CD8-positive, alpha-beta memory T cell (primary cell): ENCODE results near the gene ZNF593OS. TPM values are rescaled to one million over a fixed set of nuclear protein-coding genes. Genes with fewer than 3 reads are reported as not detected.

Source experiments
- CTCF ChIA-PET: fragments of 350-600 bp; sonication (Branson Sonifier 250); formaldehyde crosslinking; loops from one replicate; lab custom pipeline; 2021; ENCODE audit warnings: antibody characterized with exemption; lab: Charles Lee
- POLR2A ChIA-PET: fragments of 350-600 bp; sonication (Branson Sonifier 250); formaldehyde crosslinking; loops from one replicate; lab custom pipeline; 2021; ENCODE audit warnings: antibody characterized with exemption; lab: Charles Lee
- DNase-seq, 5 donors: peaks; one replicate each; pipeline versions ENCODE4 v3.0.0 to v3.0.0-alpha.2; 2020 to 2022; ENCODE audit warnings: mixed read lengths in 1 of 5
- H3K27ac ChIP-seq: one replicate; pipeline ENCODE4 v1.7.0; 2013; ENCODE audit warnings: low read depth, mild to moderate bottlenecking, low read length, moderate library complexity
- H3K27me3 ChIP-seq: 2 replicates; pipeline ENCODE4 v1.7.0; 2013; ENCODE audit warnings: low read length, mild to moderate bottlenecking; ENCODE audit not compliant: insufficient read depth, poor library complexity, severe bottlenecking
- H3K36me3 ChIP-seq: 2 replicates; pipeline ENCODE4 v1.7.0; 2013; ENCODE audit warnings: mild to moderate bottlenecking, low read length, moderate library complexity; ENCODE audit not compliant: insufficient read depth
- H3K4me1 ChIP-seq: 2 replicates; pipeline ENCODE4 v1.7.0; 2013; ENCODE audit warnings: mild to moderate bottlenecking, low read length, moderate library complexity; ENCODE audit not compliant: insufficient read depth
- H3K4me3 ChIP-seq: 2 replicates; pipeline ENCODE4 v1.7.0; 2013; ENCODE audit warnings: mild to moderate bottlenecking, low read length
- H3K9me3 ChIP-seq: 2 replicates; pipeline ENCODE4 v1.7.0; 2013; ENCODE audit warnings: mild to moderate bottlenecking, low read length
- H3K27ac Mint-ChIP-seq, 8 donors: one replicate each; pipeline ENCODE4 v1.8.0; 2020 to 2021; ENCODE audit warnings: mixed read lengths in 8 of 8, mild to moderate bottlenecking in 6 of 8, inconsistent platforms in 3 of 8, moderate library complexity in 3 of 8
- H3K27me3 Mint-ChIP-seq, 2 donors: one replicate each; pipeline ENCODE4 v1.8.0; 2020 to 2021; ENCODE audit warnings: mixed read lengths in 2 of 2, mild to moderate bottlenecking in 1 of 2, moderate library complexity in 1 of 2
- H3K36me3 Mint-ChIP-seq, 3 donors: one replicate each; pipeline ENCODE4 v1.8.0; 2020 to 2021; ENCODE audit warnings: mixed read lengths in 3 of 3, inconsistent platforms in 1 of 3, mild to moderate bottlenecking in 1 of 3
- H3K4me1 Mint-ChIP-seq, 3 donors: one replicate each; pipeline ENCODE4 v1.8.0; 2020 to 2021; ENCODE audit warnings: mixed read lengths in 3 of 3, inconsistent platforms in 1 of 3, mild to moderate bottlenecking in 1 of 3
- H3K4me3 Mint-ChIP-seq, 7 donors: one replicate each; pipeline ENCODE4 v1.8.0; 2020 to 2021; ENCODE audit warnings: mixed read lengths in 7 of 7, mild to moderate bottlenecking in 6 of 7, moderate library complexity in 4 of 7, inconsistent platforms in 2 of 7
- H3K9me3 Mint-ChIP-seq, 5 donors: one replicate each; pipeline ENCODE4 v1.8.0; 2020 to 2022; ENCODE audit warnings: mixed read lengths in 5 of 5, mild to moderate bottlenecking in 3 of 5, moderate library complexity in 2 of 5, inconsistent platforms in 1 of 5
- polyA plus RNA-seq: library from polyadenylated mRNA; unstranded; fragments of 300-500 nt; fragmentation: Illumina TruSeq; gene quantifications from one replicate; pipeline ENCODE4 v1.2.3, GENCODE V29; 2021
- total RNA-seq, 2 experiments: library from RNA; stranded (reverse); gene quantifications; one replicate each; pipeline ENCODE4 v1.2.3, GENCODE V29; 2021

The ZNF593OS gene
- total and polyA plus RNA-seq, 3 experiments from 2014 or later: 0.85 TPM; not detected in 2

DNA sequence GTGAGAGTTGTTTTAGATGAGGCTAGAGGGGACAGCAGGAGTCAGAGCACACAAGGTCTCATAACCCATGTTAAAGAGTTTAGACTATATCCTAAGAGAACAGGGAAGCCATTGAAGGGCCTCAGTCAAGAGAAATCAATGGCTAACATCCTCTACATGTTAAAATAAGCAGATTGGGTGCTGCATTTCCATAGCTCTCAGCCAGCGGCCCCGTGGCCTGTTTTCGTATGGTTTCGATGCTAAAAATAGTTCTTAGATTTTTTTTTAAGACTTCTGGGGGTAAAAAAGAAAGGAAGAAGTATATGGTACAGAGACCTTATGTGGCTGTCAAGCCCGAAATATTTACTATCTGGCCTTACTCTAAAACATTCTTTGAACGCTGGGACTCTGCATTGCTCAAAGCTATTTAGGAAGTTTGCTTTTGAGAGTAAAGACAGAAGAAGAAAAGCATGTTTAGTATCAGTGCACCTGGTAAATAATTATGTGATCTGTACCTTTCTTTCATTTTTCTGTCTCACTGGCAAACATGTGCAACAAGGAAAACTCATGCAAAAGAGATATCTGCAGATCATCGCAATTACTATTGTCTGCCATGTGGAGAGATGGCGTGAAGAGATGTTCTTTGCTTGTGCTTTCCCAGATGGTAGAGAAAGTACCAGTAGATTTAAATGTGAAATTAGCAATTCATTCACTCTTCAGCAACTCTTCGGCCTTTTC is 51.6 kb downstream of the ZNF593OS start:
- ChIA-PET CTCF (interaction anchor here (5.6 kb wide), 1 partner anchor 25 kb away, joined by 22 read pairs; no protein-coding TSS in a partner anchor), POLR2A (no interaction called here)
- H3K36me3 Mint-ChIP-seq: peaks cover 0 to 66% (median 1%) of the 10 kb centered on the region in 3 donors
- no peaks in the 10 kb centered on the region for H3K27me3 Mint-ChIP-seq
- H3K4me3 Mint-ChIP-seq: no peak overlapping the region
- peaks cover 9% of the 10 kb centered on the region for H3K36me3 ChIP-seq
- DNase-seq: no peak
- H3K4me1 Mint-ChIP-seq: peaks cover 11 to 36% (median 22%) of the 10 kb centered on the region in 3 donors
- H3K9me3 ChIP-seq: no peaks in the 10 kb centered on the region
- no peaks in the 10 kb centered on the region for H3K9me3 Mint-ChIP-seq
- no peak overlapping the region for H3K27ac ChIP-seq
- H3K27ac Mint-ChIP-seq: peak overlapping the region in 1 of 8 donors; percentile 50
- H3K4me1 ChIP-seq: peaks cover 2% of the 10 kb centered on the region
- H3K27me3 ChIP-seq: no peaks in the 10 kb centered on the region
- no peak overlapping the region for H3K4me3 ChIP-seq

Other genes with a start within 250 kb of the ZNF593OS start
- 10 to 100 TPM; 11.8 to 12.1 TPM for gene PAFAH2, start 173.8 kb downstream of the ZNF593OS start, total RNA-seq
- gene PAFAH2, start 173.8 kb downstream of the ZNF593OS start, polyA plus RNA-seq: 28.6 TPM
- gene EXTL1, start 150.1 kb downstream of the ZNF593OS start, total RNA-seq: not detected
- not detected for gene EXTL1, start 150.1 kb downstream of the ZNF593OS start, polyA plus RNA-seq
- gene SLC30A2, start 125.7 kb downstream of the ZNF593OS start, total RNA-seq: not detected
- not detected for gene SLC30A2, start 125.7 kb downstream of the ZNF593OS start, polyA plus RNA-seq
- gene TRIM63, start 104.2 kb downstream of the ZNF593OS start, total RNA-seq: not detected
- gene TRIM63, start 104.2 kb downstream of the ZNF593OS start, polyA plus RNA-seq: not detected
- 10 to 100 TPM; 14.5 to 14.6 TPM for gene PDIK1L, start 60.0 kb downstream of the ZNF593OS start, total RNA-seq
- 4.2 TPM for gene PDIK1L, start 60.0 kb downstream of the ZNF593OS start, polyA plus RNA-seq
- gene FAM110D, start 12.8 kb downstream of the ZNF593OS start, total RNA-seq: not detected
- gene FAM110D, start 12.8 kb downstream of the ZNF593OS start, polyA plus RNA-seq: not detected
- gene C1orf232, start 2.9 kb downstream of the ZNF593OS start, total RNA-seq: not detected
- not detected for gene C1orf232, start 2.9 kb downstream of the ZNF593OS start, polyA plus RNA-seq
- gene ZNF593, start 1.9 kb downstream of the ZNF593OS start, total RNA-seq: 10 to 100 TPM; 86.4 to 87.9 TPM
- gene ZNF593, start 1.9 kb downstream of the ZNF593OS start, polyA plus RNA-seq: 26.2 TPM
- gene CNKSR1, start 5.7 kb upstream of the ZNF593OS start, total RNA-seq: under 1 TPM; 0.37 to 0.86 TPM
- not detected for gene CNKSR1, start 5.7 kb upstream of the ZNF593OS start, polyA plus RNA-seq
- not detected for gene CATSPER4, start 18.8 kb upstream of the ZNF593OS start, total RNA-seq
- gene CATSPER4, start 18.8 kb upstream of the ZNF593OS start, polyA plus RNA-seq: not detected
- gene CEP85, start 62.4 kb upstream of the ZNF593OS start, total RNA-seq: 10 to 100 TPM; 28.8 to 29.7 TPM
- 7.7 TPM for gene CEP85, start 62.4 kb upstream of the ZNF593OS start, polyA plus RNA-seq
- 100 to 1,000 TPM; 447 to 472 TPM for gene SH3BGRL3, start 108.3 kb upstream of the ZNF593OS start, total RNA-seq
- 1,786 TPM for gene SH3BGRL3, start 108.3 kb upstream of the ZNF593OS start, polyA plus RNA-seq
- gene UBXN11, start 134.8 kb upstream of the ZNF593OS start, total RNA-seq: 10 to 100 TPM; 35.2 to 35.8 TPM
- 14.3 TPM for gene UBXN11, start 134.8 kb upstream of the ZNF593OS start, polyA plus RNA-seq
- 100 to 1,000 TPM; 355 to 388 TPM for gene CD52, start 146.1 kb upstream of the ZNF593OS start, total RNA-seq
- gene CD52, start 146.1 kb upstream of the ZNF593OS start, polyA plus RNA-seq: 7,622 TPM
- gene CRYBG2, start 182.3 kb upstream of the ZNF593OS start, total RNA-seq: 1 to 10 TPM in 1 of 2 experiments, under 1 TPM in 1; 0.85 to 1.3 TPM
- gene CRYBG2, start 182.3 kb upstream of the ZNF593OS start, polyA plus RNA-seq: 1.9 TPM
- gene ZNF683, start 200.9 kb upstream of the ZNF593OS start, total RNA-seq: 1 to 10 TPM; 2.4 to 2.7 TPM
- gene ZNF683, start 200.9 kb upstream of the ZNF593OS start, polyA plus RNA-seq: 205 TPM
- gene LIN28A, start 239.0 kb upstream of the ZNF593OS start, total RNA-seq: not detected
- not detected for gene LIN28A, start 239.0 kb upstream of the ZNF593OS start, polyA plus RNA-seq